HG03025 (cell line): ENCODE measurements around the gene CELA3B.
"Not testable (repeated sequence)": the region's sequence is repeated elsewhere in the genome, so short reads cannot be mapped to it uniquely, and the experiment has no call there.

Source experiments
- ATAC-seq: cut with Tn5 transposase; IDR thresholded peaks from one replicate; pipeline ENCODE4 v1.9.1; 2021; ENCODE audit warnings: mild to moderate bottlenecking, moderate library complexity; ENCODE audit not compliant: unreplicated experiment, low FRiP score

Gene CELA3B

GRCh38 chr1:21974699-21975098, 2.1 kb upstream of the CELA3B start:
- not testable (repeated sequence) for ATAC-seq

- not testable (repeated sequence) for ATAC-seq
Measured at GRCh38 chr1:21975296-21975695, 1.5 kb upstream of the CELA3B start.

- not testable (repeated sequence) for ATAC-seq
Measured at GRCh38 chr1:21978209-21978608, 1.4 kb downstream of the CELA3B start.

- not testable (repeated sequence) for ATAC-seq
Measured at GRCh38 chr1:21980515-21981220, 3.8 kb downstream of the CELA3B start.

GRCh38 chr1:21981253-21981652, 4.4 kb downstream of the CELA3B start:
- not testable (repeated sequence) for ATAC-seq

GRCh38 chr1:21982122-21982521, 5.3 kb downstream of the CELA3B start:
- not testable (repeated sequence) for ATAC-seq

- not testable (repeated sequence) for ATAC-seq
Measured at GRCh38 chr1:21983539-21983938, 6.7 kb downstream of the CELA3B start.

GRCh38 chr1:21985893-21986292, 9.1 kb downstream of the CELA3B start:
- ATAC-seq = not testable (repeated sequence)

GRCh38 chr1:21986386-21986785, 9.6 kb downstream of the CELA3B start:
- ATAC-seq = not testable (repeated sequence)

- ATAC-seq = not testable (repeated sequence)
Measured at GRCh38 chr1:21989672-21990393, 13.0 kb downstream of the CELA3B start.

- not testable (repeated sequence) for ATAC-seq
Measured at GRCh38 chr1:21992186-21992585, 15.4 kb downstream of the CELA3B start.

- not testable (repeated sequence) for ATAC-seq
Measured at GRCh38 chr1:21994716-21995115, 17.9 kb downstream of the CELA3B start.

- not testable (repeated sequence) for ATAC-seq
Measured at GRCh38 chr1:21996663-21996970, 19.8 kb downstream of the CELA3B start.

- not testable (repeated sequence) for ATAC-seq
Measured at GRCh38 chr1:21997891-21998623, 21.2 kb downstream of the CELA3B start.

- not testable (repeated sequence) for ATAC-seq
Measured at GRCh38 chr1:21998624-21999294, 21.9 kb downstream of the CELA3B start.

- ATAC-seq = not testable (repeated sequence)
Measured at GRCh38 chr1:21999645-22000044, 22.8 kb downstream of the CELA3B start.

- no peak for ATAC-seq
Measured at GRCh38 chr1:22001409-22001808, 24.6 kb downstream of the CELA3B start, which contains the start of gene CELA3A. Gene CELA3A (plus strand): TSS chr1:22001657. CDS start chr1:22001675, 18 bp downstream.

GRCh38 chr1:22002461-22002860, 25.6 kb downstream of the CELA3B start:
- not testable (repeated sequence) for ATAC-seq

GRCh38 chr1:22002875-22003274, 26.1 kb downstream of the CELA3B start:
- not testable (repeated sequence) for ATAC-seq

- ATAC-seq = not testable (repeated sequence)
Measured at GRCh38 chr1:22003959-22004358, 27.1 kb downstream of the CELA3B start.
